Measurements from ENCODE around the gene PPTC7.
"Not testable (repeated sequence)": the region's sequence is repeated elsewhere in the genome, so short reads cannot be mapped to it uniquely, and the experiment has no call there.

PPTC7 gene

DNA sequence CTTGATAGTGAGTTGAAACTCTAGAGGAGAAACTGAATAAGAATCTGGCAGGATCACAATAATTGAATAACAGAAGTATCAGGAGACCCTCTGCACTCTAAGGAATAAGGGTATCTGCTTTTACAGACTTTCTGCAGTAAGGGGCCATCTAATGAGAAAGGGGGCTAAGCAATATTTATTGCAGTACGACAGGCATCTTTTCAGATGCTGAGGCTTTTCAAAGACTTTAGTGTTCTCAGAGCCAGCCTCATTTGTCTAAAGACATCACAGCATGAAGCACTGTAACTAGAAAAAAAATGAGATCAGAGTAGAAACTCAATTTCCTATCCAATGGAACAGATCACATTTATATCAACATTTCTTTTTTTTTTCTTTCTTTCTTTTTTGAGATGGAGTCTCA is 22.2 kb downstream of the PPTC7 start:
- DNase-seq, result no peak

DNA sequence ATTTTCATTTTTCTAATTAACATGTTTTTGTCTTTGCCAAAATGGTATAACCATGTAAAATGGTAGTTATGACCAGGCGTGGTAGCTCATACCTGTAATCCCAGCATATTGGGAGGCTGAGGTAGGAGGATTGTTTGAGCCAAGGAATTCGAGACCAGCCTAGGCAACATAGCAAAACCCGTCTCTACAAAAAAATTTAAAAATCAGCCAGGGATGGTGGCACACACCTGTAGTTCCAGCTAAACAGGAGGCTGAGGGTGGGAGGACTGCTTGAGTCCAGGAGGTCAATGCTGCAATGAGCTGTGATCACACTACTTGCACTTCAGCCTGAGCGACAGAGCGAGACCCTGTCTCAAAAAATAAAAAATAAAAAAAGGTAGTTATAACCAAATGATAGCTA is 23.1 kb downstream of the PPTC7 start:
- DNase-seq, result no peak

DNA sequence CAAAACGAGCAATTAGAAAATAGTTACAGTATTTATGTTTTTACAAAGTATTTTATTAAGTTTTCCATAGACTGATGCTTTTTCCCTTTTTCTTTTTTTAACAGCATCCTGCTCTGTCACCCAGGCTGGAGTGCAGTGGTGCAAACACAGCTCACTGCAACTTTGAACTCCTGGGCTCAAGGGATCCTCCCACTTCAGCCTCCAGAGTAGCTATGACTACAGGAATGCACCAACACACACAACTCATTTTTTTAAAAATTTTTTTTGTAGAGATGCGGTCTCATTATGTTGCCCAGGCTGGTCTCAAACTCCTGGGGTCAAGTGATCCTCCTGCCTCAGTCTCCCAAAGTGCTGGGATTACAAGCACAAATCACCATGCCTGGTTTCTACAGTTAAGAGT is 24.2 kb downstream of the PPTC7 start:
- DNase-seq, result not testable (repeated sequence)

DNA sequence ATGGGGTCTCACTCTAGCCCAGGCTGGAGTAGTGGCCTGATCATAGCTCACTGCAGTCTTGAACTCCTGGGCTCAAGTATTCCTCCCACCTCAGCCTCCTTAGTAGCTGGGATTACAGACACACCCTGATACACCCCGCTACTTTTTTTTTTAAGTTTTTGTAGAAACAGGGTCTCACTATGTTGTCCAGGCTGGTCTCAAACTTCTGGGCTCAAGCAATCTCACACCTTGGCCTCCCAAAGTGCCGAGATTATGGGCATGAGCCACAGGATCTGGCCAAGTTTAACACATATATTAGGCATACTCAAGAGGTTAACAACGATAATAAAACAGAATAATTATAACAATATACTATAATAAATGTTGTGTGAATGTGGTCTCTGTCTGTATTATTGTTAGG is 25.8 kb downstream of the PPTC7 start:
- no peak for DNase-seq

DNA sequence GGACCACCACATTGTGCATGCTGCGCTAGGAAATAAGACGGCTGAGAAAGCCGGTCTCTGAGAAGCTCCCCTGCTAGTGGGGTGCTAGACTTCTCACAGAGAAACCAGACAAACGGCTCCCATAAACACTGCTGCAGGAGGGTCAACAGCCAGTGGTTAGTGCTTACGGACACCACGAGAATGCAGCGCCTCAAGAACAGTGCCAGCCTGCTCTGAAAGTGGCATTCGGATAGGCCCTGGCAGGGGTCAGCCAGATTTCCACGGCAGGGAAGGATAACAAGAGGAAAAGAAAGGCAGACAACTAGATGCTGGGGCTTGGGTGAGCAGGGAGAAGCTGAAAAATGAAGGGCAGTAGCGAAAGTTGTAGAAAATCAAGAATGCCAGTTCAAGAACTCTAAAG is 26.4 kb downstream of the PPTC7 start:
- no peak for DNase-seq

DNA sequence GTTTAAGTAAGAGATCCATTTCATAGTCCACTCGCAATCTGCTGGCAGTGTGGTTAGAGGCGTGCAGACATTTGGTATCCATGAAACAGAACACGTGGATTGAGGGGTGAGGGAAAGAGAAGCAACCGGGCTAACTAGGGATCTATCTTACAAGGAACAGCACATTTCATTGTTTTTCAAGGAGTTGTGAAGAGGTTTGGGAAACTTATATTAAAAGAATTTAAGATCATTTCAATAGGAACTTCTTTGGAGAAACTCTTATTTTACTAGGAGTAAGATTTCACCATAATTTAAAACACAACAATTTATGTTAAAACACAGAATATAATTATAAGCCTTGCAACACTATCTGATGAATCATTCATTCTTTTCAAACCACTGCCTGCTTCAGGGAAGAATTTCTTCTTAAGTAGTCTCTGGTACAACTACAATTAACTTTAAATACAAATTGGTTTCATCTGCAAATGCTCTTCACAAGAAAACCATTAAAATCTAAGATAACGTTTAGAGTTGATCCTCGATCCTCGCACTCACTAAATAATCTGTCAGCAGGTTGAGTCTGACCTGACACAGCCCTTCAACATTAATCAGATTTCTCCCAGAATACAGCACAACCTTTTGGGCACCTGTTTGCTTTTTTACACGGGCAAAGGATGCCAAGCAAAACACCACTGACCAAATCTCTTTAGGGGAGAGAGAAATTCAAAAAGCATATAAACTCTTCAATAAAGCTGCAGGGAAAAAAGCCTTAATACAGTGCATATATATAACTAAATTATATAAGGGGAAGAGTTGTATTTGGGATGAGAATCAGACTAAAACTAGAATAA is 27.3 kb downstream of the PPTC7 start:
- DNase-seq, result no peak

DNA sequence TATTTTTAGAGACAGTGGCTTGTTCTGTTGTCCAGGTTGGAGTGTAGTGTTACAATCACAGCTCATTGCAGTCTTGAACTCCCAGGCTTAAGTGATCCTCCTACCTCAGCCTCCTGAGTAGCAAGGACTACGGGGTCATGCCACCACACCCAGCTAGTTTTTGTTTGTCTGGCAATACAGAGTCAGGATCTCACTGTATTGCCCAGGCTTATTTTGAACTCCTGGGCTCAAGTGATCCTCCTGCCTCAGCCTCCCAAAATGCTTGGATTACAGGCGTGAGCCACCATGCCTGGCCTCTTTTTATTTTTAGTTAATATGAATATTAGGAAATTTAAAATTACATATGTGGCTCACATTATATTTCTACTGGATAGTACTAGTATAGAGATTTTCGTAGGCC is 28.9 kb downstream of the PPTC7 start:
- no peak for DNase-seq

DNA sequence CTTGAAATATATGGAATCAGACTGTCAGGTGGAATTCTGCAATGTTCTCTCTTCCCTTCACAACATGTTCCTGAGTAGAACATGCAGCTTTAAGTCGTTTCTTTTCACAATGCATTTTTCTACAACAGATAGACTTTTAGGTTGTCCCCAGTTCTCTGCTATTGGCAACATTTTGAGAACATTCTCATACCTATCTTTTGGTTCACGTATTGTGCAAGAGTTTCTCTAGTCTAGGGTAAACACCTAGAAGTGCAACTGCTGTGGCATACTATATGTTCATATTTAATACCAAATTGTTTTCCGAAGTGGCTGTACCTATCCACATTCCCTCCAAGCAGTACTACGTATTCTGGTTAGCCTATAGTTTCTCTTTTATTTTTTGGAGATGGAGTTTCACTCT is 32.1 kb downstream of the PPTC7 start:
- DNase-seq, result no peak

DNA sequence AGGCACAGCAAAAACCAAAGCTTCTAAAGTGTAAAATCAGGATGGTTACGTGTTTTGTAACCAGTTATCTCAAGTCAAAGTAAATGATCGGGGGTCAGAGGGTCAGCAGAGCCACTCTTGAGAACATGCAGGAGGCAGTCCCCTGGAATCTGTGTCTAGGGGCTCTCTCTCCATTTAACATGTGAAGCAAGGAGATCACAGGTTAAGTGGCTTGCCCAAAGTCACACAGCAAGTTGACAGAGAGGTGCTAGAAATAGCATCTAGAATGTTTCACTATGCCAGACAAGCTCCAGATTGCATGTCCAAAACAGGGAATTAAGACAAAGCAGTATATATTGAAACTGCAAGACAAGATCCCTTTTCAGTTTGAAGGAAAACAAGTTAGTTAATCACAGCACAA is 33.4 kb downstream of the PPTC7 start:
- DNase-seq, result no peak

DNA sequence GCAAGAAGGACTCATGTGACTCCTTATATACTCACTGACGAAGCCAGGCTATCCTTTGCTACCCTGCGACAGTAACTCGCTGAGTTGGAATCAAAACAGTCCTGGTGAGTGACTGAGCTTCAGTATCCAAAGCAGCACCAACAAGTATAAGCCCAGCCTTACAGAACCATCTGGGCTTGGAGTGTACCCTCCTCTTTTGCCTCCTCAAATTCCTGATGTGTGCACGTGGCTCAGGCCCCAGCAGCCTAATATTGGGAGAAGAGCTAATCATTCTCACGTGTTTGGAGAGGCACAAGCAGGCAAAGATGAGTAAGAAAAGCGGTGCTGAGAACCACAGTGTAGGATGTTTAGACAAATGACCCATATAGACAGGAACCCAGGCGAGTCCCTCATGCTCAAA is 34.4 kb downstream of the PPTC7 start:
- DNase-seq, result no peak

DNA sequence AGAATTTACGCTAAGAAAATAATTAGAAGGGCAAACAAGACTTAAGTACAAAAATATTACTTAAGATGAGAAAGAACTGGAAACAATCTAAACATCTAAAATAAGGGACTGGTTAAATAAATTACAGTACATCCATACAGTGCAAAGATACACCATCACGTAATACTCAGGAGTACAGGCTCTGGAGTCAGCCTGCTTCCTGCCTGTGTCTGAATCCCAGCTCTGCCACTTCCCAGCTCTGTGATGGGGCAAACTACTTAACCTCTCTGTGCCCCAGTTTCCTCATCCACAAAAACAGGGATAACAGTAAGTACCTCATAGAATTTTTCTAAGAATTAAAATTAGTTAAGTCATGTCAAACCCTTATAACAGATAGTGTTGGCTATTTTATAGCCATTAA is 36.0 kb downstream of the PPTC7 start:
- no peak for DNase-seq

DNA sequence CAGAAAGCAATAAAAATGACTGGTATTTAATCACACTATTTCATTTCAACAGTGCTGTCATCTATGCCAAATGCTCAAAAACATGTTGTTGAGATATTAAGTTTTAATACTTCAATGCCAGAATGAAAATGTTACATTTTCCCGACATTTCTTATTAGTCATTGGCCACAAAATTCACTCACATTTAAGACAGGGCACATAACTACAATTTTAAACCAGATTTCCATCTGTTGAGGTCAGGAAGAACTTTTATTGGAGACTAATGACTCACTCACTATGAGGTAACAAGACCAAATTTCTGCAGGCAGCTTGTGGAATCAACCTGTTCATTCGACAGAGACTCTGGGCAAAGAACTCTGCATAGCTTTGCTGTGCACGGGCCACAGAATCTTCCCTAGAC is 36.8 kb downstream of the PPTC7 start:
- no peak for DNase-seq

DNA sequence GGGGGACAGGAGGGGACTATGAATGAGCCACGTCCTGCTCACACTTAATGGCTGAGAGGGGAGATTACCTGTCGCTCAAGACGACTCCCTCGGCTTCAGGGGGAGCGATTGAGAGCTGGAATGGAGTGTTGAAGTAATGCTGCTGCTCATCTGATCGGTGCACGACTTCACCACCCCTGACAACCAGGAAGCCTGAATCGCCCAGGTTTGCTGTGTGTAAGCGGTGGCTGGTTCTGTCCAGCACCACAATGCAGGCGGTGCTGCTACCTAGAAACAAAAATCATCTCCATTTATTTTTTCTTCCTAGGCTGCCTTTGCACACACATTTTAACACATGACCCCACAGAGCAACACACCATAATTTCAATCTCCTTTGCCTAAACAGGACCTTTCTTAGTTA is 37.3 kb downstream of the PPTC7 start:
- DNase-seq, result no peak

DNA sequence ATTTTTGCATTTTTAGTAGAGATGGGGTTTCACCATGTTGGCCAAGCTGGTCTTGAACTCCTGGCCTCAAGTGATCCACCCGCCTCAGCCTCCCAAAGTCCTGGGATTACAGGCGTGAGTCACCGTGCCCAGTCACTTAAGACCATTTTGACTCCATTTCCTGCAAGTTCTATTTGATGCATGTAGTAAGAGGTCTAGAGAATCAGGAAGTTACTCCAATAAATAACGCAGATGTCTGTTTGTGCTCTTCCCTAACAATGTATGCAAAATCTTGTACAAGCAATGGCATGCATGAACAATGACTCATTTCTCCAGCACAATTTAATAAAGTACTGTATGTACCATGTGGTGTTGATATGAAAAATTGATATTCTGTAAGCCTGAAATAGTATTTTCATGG is 37.9 kb downstream of the PPTC7 start:
- DNase-seq, result not testable (repeated sequence)

DNA sequence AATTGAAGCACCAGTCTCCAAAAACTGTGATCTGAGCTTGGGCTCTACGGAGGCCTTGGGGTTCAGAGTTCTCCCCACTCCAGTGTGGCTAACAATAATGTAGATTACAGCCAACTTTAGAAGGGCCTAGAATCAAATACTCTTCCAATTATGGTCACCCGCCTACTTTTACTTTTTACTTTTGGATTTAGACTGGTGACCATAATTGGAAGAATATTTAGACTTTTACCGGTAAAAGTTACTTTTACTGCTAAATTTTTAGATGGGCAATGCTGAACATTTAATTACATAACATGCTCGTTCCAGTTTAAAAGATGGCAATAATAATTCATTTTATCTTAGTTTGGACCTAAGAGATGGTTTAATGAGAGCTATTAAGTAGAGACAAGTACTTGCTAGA is 39.2 kb downstream of the PPTC7 start:
- no peak for DNase-seq

DNA sequence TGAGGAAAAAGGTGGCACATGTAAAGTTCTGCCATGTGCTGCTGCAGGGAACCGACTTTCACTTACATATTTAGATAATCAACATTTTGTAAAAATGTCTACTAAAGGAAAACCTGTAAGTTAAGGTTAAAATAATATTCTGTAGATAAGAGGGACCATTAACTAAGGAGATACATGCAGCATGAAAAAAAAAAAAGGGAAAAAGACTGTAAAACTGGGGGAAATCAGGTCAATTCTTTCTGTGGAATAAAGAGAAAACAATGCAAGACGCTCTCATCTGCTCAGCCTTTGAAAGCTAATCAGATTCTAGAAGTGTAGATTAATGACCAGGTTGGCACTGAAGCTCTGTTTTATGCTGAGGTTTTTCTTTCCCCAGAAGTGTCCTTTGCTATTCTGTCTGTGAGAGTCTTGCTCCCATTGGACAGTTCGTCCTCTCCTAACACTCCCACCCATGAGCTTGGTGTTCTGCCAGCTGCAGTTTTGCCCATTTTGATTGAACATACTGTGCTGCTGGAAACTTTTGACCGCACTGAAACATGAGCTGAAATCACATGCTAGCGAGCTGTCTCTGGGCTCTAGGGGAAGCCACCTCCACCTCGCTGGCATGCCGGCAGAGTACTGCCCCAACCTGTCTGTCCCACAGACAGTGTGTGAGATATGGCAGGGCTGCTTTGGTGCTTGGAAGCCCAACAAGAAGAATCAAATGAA is 39.7 kb downstream of the PPTC7 start:
- DNase-seq, result no peak

DNA sequence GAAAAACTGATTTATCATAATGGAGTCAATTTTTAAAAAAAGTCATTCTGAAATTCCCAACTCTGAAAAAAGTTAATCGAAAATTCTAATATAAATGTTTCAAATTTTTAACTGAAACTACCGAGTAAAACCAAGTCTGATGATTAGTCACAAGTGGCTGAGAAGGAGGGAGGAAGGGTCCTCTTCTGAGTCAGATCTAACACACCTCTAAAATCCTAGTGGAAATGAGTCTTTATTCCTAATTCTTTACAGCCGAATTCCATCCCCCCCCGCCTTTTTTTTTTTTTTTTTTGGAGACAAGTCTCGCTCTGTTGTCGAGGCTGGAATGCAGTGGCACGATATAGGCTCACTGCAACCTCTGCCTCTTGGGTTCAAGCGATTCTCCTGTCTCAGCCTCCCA is 43.1 kb downstream of the PPTC7 start:
- DNase-seq, result no peak

DNA sequence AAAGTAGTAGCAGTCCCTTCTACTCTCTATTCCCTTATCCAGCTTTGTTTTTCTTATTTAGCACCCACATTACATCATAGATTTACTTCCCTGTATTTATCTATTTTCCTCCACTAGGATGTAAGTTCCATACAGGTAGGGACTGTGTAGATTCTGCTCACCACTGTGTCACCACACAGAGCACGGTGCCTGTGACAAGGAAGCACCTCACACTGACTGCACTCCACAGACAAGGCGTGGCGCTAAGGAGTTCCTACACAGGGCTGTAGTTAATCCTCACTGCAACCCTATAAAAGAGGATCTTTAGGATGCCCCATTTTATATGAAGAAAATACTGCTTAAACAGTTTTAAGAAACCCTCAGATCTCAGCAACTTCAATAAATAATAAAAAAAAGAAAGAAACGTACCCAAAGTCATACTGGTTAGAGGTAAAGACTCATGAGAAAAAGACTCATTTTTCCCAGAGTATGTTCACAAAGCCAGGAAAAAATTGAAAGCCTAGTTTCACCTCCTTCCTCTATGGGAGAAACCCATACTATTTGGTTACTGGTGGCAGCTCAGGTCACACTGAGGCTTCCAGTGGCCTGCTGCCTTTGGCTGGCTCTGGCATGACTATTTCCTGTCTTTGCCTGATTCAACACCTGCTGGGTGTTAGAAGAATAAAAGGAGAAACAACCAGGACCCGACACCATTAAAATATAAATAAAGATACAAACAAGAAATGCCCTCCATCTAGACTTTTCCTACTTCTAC is 44.1 kb downstream of the PPTC7 start:
- DNase-seq, result no peak

DNA sequence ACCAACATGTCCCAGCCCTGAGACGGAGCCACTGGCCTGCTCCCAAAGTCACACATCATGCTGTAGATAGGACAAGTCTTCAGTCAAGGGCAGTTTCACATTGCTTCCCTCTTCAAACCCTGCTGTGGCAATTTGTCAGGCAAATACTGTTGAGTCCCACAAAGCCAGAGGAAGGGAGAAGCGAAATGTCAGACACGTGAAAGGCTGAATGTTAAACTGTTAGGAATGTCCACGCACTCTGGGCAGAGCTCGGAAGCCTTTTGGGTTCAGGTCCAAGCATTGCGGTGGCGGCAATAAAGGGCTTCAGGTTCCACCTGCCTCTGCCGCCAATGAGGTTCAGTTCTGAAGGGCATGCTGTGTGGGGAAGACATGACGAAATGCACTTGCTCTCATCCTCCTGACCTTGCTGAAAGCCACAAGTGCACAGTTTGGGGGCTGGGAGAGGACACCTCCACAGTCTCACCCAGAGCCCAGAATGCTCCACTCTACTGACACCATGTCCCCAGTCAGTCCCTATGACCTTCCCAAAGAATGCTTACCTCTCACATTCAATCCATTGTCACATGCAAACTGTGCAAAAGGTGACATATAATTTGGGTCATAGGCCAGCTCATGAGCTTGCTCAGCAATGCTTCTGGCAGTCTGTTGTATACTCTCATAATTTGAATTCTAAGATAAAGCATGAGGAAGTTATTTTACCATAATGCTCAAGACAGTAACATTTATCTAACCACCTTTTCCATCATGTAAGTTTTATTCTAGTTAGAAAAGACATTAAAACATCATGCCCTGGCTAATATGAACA is 45.3 kb downstream of the PPTC7 start:
- DNase-seq, result no peak

DNA sequence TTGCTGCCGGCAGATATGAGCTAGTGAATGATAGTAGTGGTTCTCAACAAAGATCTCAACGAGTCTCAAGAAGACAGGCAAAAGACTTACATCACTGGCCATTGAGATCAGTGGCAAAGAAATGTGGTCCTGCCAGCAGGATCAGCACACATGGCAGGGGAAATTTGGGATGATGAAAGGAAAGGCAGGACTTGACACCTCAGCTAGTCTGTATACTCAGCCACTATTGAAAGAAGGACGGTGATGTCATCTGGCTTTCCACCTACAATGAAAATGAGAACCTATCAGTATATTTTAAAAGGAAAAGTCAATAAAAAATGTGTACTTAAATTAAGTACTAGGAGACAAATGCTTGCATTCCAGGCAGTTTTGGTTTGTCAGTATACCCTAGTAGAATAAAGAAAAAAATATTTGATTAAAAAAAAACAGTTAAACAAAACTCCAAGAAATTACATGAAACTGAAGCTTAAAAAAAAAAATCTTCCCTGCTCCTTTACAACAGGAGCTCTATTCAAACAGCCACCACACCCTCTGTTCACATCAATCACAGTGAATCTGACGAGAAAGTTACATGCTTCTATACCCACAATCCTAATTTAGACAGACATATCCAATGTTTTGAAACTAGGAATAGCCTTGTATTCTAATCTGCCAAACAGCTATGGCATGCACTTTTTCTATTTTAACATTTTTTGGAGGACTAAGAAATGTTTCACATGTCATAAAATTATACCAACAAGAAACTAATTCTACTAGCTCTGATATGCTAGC is 46.1 kb downstream of the PPTC7 start:
- DNase-seq, result no peak

DNA sequence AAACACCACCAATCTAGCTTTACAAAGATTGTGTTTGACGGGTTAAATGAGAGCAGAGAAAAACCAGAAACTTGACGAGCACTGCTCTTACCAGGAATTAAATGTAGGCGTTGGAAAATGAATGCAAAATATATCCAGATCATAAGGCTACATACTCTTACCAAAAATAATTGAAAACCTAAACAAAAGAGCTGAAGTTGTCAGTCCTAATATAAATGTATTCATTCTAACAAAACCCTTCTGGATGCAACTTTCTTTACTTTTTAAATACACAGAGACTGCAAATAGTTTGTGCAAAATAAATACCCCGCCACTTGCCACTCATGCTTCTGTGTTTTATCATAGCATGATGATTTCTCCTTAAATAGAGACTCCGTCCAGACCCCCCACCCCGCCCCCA is 48.3 kb downstream of the PPTC7 start:
- no peak for DNase-seq

DNA sequence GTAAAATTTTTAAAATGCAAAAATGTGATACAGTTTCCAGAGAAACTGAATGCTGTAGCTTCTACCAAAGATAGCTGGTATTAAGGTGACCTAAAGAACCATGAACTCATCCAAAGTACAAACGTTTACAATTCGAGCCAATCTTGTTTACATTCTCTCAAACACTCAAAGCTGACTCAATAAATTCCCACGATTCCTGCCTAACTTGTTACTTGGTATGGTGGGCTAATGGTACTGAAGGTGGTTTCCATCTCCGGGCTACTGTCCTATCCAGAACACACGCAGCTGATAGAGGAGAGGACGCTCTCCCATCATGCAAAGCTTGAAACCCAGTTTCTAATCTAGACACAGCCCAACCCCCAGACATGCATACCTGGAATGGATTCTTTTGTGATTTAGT is 49.5 kb downstream of the PPTC7 start:
- DNase-seq, result no peak
